Body of pancreas (tissue), 4 donors: ENCODE results near the gene EFCAB11.

Experiments used
- CTCF ChIP-seq, 7 experiments: fragments of 450-650 bp in 4 of 7; fragments of 200-600 bp in 3 of 7; sonication (generic) in 3 of 7; IDR thresholded peaks; one replicate each; pipeline ENCODE4 v1.5.1; 2016 to 2019; ENCODE audit warnings: antibody characterized with exemption in 7 of 7
- POLR2A ChIP-seq, 3 donors: fragments of 450-650 bp; IDR thresholded peaks; one replicate each; pipeline ENCODE4 v1.6.1; 2016; ENCODE audit warnings: antibody characterized with exemption in 3 of 3, mild to moderate bottlenecking in 2 of 3

DNA sequence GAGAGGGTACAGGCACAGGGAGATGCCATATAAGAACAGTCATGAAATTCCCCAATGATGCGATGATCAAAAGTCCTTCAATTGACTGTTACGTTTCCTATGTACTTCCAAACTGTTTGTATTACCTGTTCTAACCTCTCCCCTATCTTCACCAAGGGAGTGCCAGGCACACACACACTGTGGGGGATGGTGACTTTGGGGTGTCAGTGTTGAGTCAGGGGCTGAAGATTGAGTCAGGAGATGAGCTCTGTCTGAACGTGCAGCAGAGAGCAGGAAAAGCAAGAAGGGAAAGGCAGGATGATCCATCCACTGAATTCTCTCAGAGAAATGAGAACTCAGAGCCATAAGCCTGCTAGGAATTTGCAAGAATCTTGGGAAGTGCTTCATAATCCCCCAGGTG lies 153.4 kb downstream of the EFCAB11 start:
- TF ChIP-seq CTCF (IDR thresholded peaks at IDR 0.05) = no peak
- TF ChIP-seq POLR2A (IDR thresholded peaks at IDR 0.05) = no peak
